RWPE2 (cell line): ENCODE measurements around the gene ATP5MG.

Experiments
- ATAC-seq: fragments of 200-7000 bp; cut with Tn5 transposase; 3 replicates; pipeline ENCODE4 v1.9.1; 2021; ENCODE audit warnings: low read depth
- DNase-seq: peaks from one replicate; pipeline ENCODE4 v3.0.0-alpha.2; 2020; ENCODE audit warnings: low spot score
- H3K27ac ChIP-seq: fragments of 450-650 bp; 2 replicates; pipeline ENCODE4 v1.5.1; 2017; ENCODE audit warnings: mild to moderate bottlenecking; ENCODE audit not compliant: poor library complexity, severe bottlenecking
- H3K27me3 ChIP-seq: fragments of 250-450 bp; sonication (Bioruptor Pico); 2 replicates; pipeline ENCODE4 v1.5.1; 2021; ENCODE audit warnings: mild to moderate bottlenecking, moderate library complexity; ENCODE audit not compliant: insufficient read depth, poor library complexity, severe bottlenecking
- H3K36me3 ChIP-seq: fragments of 250-450 bp; sonication (Bioruptor Pico); 2 replicates; pipeline ENCODE4 v1.5.1; 2020; ENCODE audit warnings: low read depth, mild to moderate bottlenecking, moderate library complexity
- H3K4me1 ChIP-seq: fragments of 250-450 bp; sonication (Bioruptor Pico); 2 replicates; pipeline ENCODE4 v1.5.1; 2021; ENCODE audit warnings: mild to moderate bottlenecking, moderate library complexity; ENCODE audit not compliant: insufficient read depth, poor library complexity, severe bottlenecking
- H3K4me3 ChIP-seq: fragments of 250-450 bp; sonication (Bioruptor Pico); 2 replicates; pipeline ENCODE4 v1.5.1; 2021; ENCODE audit warnings: mild to moderate bottlenecking, moderate library complexity; ENCODE audit not compliant: severe bottlenecking
- H3K9me3 ChIP-seq: fragments of 250-450 bp; sonication (Bioruptor Pico); 2 replicates; pipeline ENCODE4 v1.5.1; 2021; ENCODE audit warnings: mild to moderate bottlenecking, moderate library complexity; ENCODE audit not compliant: severe bottlenecking
- TF ChIP-seq, protein P1 (sequence below): fragments of 450-650 bp; IDR thresholded peaks from one replicate; pipeline ENCODE4 v1.5.1; 2017; ENCODE audit warnings: mild to moderate bottlenecking, moderate library complexity; ENCODE audit not compliant: poor library complexity, severe bottlenecking

The ATP5MG gene

DNA sequence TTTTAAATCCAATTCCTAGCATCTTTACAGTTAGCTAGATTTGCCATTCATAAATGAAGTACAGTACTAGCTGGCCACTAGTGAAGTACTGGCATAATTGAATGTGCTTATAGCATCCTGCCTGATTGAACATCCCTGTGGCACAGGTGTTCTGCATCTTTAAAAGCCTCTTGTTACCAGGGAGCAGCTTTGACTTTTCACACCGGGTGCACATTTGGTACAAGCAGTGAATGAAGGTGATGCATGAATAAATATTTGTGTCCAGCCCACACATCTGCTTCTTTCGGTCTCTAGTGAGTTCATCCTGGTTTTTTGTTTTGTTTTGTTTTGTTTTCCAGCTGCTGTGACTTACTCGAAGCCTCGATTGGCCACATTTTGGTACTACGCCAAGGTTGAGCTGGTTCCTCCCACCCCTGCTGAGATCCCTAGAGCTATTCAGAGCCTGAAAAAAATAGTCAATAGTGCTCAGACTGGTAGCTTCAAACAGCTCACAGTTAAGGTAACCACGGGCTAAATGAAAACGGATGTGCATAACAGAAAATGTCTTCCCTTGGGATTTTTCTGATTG is 5.3 kb downstream of the ATP5MG start:
- H3K27me3 ChIP-seq, result no peaks in the 10 kb centered on the region
- ATAC-seq, result no peak
- TF ChIP-seq, protein P1, sequence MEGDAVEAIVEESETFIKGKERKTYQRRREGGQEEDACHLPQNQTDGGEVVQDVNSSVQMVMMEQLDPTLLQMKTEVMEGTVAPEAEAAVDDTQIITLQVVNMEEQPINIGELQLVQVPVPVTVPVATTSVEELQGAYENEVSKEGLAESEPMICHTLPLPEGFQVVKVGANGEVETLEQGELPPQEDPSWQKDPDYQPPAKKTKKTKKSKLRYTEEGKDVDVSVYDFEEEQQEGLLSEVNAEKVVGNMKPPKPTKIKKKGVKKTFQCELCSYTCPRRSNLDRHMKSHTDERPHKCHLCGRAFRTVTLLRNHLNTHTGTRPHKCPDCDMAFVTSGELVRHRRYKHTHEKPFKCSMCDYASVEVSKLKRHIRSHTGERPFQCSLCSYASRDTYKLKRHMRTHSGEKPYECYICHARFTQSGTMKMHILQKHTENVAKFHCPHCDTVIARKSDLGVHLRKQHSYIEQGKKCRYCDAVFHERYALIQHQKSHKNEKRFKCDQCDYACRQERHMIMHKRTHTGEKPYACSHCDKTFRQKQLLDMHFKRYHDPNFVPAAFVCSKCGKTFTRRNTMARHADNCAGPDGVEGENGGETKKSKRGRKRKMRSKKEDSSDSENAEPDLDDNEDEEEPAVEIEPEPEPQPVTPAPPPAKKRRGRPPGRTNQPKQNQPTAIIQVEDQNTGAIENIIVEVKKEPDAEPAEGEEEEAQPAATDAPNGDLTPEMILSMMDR, result no peak

DNA sequence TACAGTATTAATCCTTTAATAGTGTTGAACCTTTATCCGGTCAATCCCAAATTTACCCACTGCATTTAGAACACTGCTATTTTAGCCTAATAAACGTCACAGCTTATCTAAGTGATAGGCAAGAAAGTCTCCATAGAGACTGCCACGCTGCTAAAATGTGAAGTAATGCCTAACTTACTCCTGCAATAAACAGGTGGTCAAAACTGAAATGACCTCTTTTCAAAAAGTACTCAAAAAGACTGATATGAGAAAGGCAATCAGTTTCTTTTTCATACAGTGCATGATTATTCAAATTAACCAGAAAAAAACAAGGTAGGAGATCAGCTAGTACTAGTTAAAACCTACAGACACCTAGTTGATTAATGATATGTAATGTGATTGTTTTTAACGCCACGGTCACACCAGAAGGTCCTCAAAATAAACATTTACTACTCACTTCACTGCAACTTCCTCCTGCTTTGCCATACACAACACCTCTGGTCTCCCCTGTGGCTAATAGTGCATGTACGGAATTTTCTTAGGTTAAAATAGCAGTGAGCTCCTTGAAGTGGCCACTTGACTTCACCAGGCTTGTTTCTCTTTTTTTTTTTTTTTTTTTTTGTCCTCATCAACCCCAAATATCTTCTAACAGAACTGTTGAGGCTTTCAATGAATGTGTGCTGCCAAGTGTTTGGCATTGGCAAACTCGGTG is 8.8 kb downstream of the ATP5MG start:
- H3K27ac ChIP-seq, result no peak overlapping the region
- H3K9me3 ChIP-seq, result no peaks in the 10 kb centered on the region
- H3K27me3 ChIP-seq, result no peaks in the 10 kb centered on the region
- peaks cover 48% of the 10 kb centered on the region for H3K36me3 ChIP-seq
- no peak for ATAC-seq
- H3K4me3 ChIP-seq, result no peak overlapping the region
- TF ChIP-seq, protein P1, result no peak
- DNase-seq, result no peak
- no peaks in the 10 kb centered on the region for H3K4me1 ChIP-seq

More for the DNA sequence above, 5.3 kb downstream of the ATP5MG start:
- no peak for DNase-seq
- Histone ChIP-seq H3K36me3 (peaks cover 68% of the 10 kb centered on the region), H3K27ac (no peak overlapping the region), H3K9me3 (no peaks in the 10 kb centered on the region), H3K4me1 (peaks cover 12% of the 10 kb centered on the region), H3K4me3 (no peak overlapping the region)

DNA sequence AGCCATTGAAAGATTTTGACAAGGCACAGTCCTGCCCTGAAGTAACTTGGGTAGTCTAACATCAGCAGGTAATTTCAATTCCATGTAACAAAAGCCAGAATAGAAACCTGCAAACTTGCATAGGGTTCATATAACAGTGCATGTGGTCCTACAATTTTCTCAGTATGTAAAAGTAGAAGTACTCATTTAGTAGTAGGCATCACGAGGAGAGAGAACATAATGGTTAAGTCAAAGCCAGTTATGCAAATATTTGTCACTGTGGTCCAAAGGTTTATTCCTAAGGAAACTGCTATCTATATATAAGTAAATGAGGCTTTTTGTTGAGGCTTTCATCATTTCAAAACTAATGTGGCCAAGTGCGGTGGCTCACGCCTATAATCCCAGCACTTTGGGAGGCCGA is 10.1 kb downstream of the ATP5MG start:
- Histone ChIP-seq H3K4me1 (peaks cover 5% of the 10 kb centered on the region), H3K36me3 (peaks cover 35% of the 10 kb centered on the region), H3K4me3 (no peak overlapping the region), H3K27ac (no peak overlapping the region), H3K27me3 (no peaks in the 10 kb centered on the region), H3K9me3 (no peaks in the 10 kb centered on the region)
- TF ChIP-seq, protein P1, result no peak
- ATAC-seq (no peak), DNase-seq (no peak)

DNA sequence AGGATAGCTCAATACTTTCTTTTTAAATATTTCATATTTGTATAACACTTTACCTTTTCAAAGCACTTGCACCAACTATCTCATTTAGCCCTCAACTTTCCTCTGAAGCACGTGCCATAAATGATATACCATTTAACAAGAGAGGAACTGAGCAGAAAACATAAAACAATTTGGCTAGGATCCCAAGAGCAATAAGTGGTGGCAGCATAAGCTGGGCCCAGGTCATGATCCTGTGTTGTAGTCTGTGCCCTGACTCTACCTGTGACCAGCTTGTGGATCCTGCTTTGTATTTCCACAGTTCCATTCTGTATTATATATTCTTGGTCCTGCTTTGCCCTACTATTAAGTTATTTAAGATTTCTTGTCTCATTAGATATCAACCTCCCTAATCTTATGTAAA is 11.5 kb downstream of the ATP5MG start:
- H3K4me1 ChIP-seq, result peaks cover 5% of the 10 kb centered on the region
- no peaks in the 10 kb centered on the region for H3K27me3 ChIP-seq
- H3K36me3 ChIP-seq, result peaks cover 21% of the 10 kb centered on the region
- no peak for ATAC-seq
- no peak overlapping the region for H3K4me3 ChIP-seq
- TF ChIP-seq, protein P1, result no peak
- H3K27ac ChIP-seq, result no peak overlapping the region
- no peaks in the 10 kb centered on the region for H3K9me3 ChIP-seq
- no peak for DNase-seq
